ENCODE data around the gene GSDMA. TPM values are rescaled to one million over a fixed set of nuclear protein-coding genes. Genes with fewer than 3 reads are reported as not detected.

The GSDMA gene
- total and polyA plus RNA-seq, 4 donors: 0.06 to 0.23 (median 0.13) TPM

GRCh38 chr17:40021451-40021971, 58.7 kb downstream of the GSDMA start:
- no peaks in the 10 kb centered on the region for H3K27me3 ChIP-seq (ENCODE audit: control insufficient read depth in 4 of 4, insufficient read depth in 4 of 4, low read length in 3 of 4)
- H3K36me3 ChIP-seq (ENCODE audit: control insufficient read depth in 4 of 4, insufficient read depth in 3 of 4, low read depth in 1 of 4, low read length in 3 of 4): peaks cover 5 to 32% (median 12%) of the 10 kb centered on the region in 4 donors
- H3K4me1 ChIP-seq (ENCODE audit: control insufficient read depth in 4 of 4, insufficient read depth in 4 of 4, low read length in 3 of 4): peaks cover 0 to 14% (median 2%) of the 10 kb centered on the region in 4 donors
- H3K27ac ChIP-seq (ENCODE audit: low read depth in 1 of 2, low read length in 2 of 2): no peak overlapping the region
- WGBS: 92% methylated on average over 9 of the region's 9 CpGs
- H3K4me3 ChIP-seq (ENCODE audit: low read depth in 1 of 3, low read length in 3 of 3): no peak overlapping the region
- no peaks in the 10 kb centered on the region for H3K9me3 ChIP-seq (ENCODE audit: control insufficient read depth in 4 of 4, low read length in 3 of 4)
- DNase-seq (ENCODE audit: low spot score): no peak
- H3K9ac ChIP-seq (ENCODE audit: low read depth in 1 of 2, low read length in 2 of 2): no peak overlapping the region
- TF ChIP-seq SP1 (IDR thresholded peaks at IDR 0.05): no peak
- TF ChIP-seq FOXA1 (IDR thresholded peaks at IDR 0.05): no peak
- no peak for TF ChIP-seq TAF1 (conservative IDR thresholded peaks at IDR 0.05)
- TF ChIP-seq GABPA (IDR thresholded peaks at IDR 0.05 in 1 of 2, conservative IDR thresholded peaks at IDR 0.05 in 1 of 2): no peak
- TF ChIP-seq, protein P1, sequence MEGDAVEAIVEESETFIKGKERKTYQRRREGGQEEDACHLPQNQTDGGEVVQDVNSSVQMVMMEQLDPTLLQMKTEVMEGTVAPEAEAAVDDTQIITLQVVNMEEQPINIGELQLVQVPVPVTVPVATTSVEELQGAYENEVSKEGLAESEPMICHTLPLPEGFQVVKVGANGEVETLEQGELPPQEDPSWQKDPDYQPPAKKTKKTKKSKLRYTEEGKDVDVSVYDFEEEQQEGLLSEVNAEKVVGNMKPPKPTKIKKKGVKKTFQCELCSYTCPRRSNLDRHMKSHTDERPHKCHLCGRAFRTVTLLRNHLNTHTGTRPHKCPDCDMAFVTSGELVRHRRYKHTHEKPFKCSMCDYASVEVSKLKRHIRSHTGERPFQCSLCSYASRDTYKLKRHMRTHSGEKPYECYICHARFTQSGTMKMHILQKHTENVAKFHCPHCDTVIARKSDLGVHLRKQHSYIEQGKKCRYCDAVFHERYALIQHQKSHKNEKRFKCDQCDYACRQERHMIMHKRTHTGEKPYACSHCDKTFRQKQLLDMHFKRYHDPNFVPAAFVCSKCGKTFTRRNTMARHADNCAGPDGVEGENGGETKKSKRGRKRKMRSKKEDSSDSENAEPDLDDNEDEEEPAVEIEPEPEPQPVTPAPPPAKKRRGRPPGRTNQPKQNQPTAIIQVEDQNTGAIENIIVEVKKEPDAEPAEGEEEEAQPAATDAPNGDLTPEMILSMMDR (IDR thresholded peaks at IDR 0.05; ENCODE audit: low read depth, low read length, missing input control): no peak
- TF ChIP-seq HNF4A (conservative IDR thresholded peaks at IDR 0.05): no peak
- TF ChIP-seq, protein P2, sequence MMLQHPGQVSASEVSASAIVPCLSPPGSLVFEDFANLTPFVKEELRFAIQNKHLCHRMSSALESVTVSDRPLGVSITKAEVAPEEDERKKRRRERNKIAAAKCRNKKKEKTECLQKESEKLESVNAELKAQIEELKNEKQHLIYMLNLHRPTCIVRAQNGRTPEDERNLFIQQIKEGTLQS (IDR thresholded peaks at IDR 0.05): no peak
- no peak for TF ChIP-seq RXRA (IDR thresholded peaks at IDR 0.05)

DNA sequence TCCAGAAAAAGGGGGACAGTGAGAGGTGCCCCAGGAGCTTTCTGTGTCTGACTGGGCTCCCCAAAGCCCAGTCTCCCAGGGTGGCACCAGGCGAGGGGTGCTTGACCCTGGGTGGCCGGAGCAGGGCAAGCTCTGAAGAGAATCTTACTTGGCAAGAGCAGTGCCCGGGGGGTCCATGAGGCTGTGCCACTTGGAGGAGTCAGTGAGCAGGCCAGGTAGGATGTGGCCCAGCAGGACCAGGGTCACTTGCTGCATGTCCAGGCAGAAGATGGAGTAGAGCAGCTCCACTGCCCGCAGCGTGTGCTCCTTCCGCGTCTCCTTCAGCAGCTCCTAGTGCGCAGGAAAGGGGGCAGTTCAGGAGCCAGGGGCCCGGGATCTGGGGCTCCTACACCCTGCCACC, 59.7 kb downstream of the GSDMA start:
- 96% methylated on average over 9 of the region's 9 CpGs for WGBS
- Histone ChIP-seq H3K27me3 (ENCODE audit: control insufficient read depth in 4 of 4, insufficient read depth in 4 of 4, low read length in 3 of 4) (no peaks in the 10 kb centered on the region), H3K9me3 (ENCODE audit: control insufficient read depth in 4 of 4, low read length in 3 of 4) (no peaks in the 10 kb centered on the region), H3K4me3 (ENCODE audit: low read depth in 1 of 3, low read length in 3 of 3) (no peak overlapping the region), H3K36me3 (ENCODE audit: control insufficient read depth in 4 of 4, insufficient read depth in 3 of 4, low read depth in 1 of 4, low read length in 3 of 4) (peaks cover 5 to 32% (median 12%) of the 10 kb centered on the region in 4 donors), H3K9ac (ENCODE audit: low read depth in 1 of 2, low read length in 2 of 2) (no peak overlapping the region), H3K4me1 (ENCODE audit: control insufficient read depth in 4 of 4, insufficient read depth in 4 of 4, low read length in 3 of 4) (peaks cover 2 to 21% (median 7%) of the 10 kb centered on the region in 4 donors), H3K27ac (ENCODE audit: low read depth in 1 of 2, low read length in 2 of 2) (no peak overlapping the region)
- no peak for TF ChIP-seq SP1 (IDR thresholded peaks at IDR 0.05)
- TF ChIP-seq, protein P1 (IDR thresholded peaks at IDR 0.05; ENCODE audit: low read depth, low read length, missing input control): no peak
- no peak for TF ChIP-seq JUND (IDR thresholded peaks at IDR 0.05)
- no peak for TF ChIP-seq HNF4A (conservative IDR thresholded peaks at IDR 0.05)
- no peak for TF ChIP-seq GABPA (IDR thresholded peaks at IDR 0.05 in 1 of 2, conservative IDR thresholded peaks at IDR 0.05 in 1 of 2)
- no peak for TF ChIP-seq FOXA1 (IDR thresholded peaks at IDR 0.05)
- no peak for TF ChIP-seq FOXA2 (IDR thresholded peaks at IDR 0.05)
- DNase-seq (ENCODE audit: low spot score): no peak

GRCh38 chr17:40022961-40023541, 60.2 kb downstream of the GSDMA start:
- Histone ChIP-seq H3K27me3 (ENCODE audit: control insufficient read depth in 4 of 4, insufficient read depth in 4 of 4, low read length in 3 of 4) (no peaks in the 10 kb centered on the region), H3K9me3 (ENCODE audit: control insufficient read depth in 4 of 4, low read length in 3 of 4) (no peaks in the 10 kb centered on the region), H3K4me3 (ENCODE audit: low read depth in 1 of 3, low read length in 3 of 3) (no peak overlapping the region), H3K4me1 (ENCODE audit: control insufficient read depth in 4 of 4, insufficient read depth in 4 of 4, low read length in 3 of 4) (peaks cover 2 to 20% (median 7%) of the 10 kb centered on the region in 4 donors), H3K27ac (ENCODE audit: low read depth in 1 of 2, low read length in 2 of 2) (no peak overlapping the region), H3K36me3 (ENCODE audit: control insufficient read depth in 4 of 4, insufficient read depth in 3 of 4, low read depth in 1 of 4, low read length in 3 of 4) (peaks cover 5 to 32% (median 14%) of the 10 kb centered on the region in 4 donors), H3K9ac (ENCODE audit: low read depth in 1 of 2, low read length in 2 of 2) (no peak overlapping the region)
- WGBS: 85% methylated on average over 19 of the region's 19 CpGs
- DNase-seq (ENCODE audit: low spot score): no peak
- no peak for TF ChIP-seq TAF1 (conservative IDR thresholded peaks at IDR 0.05)
- TF ChIP-seq MAX (IDR thresholded peaks at IDR 0.05): no peak
- TF ChIP-seq YY1 (IDR thresholded peaks at IDR 0.05): no peak
- no peak for TF ChIP-seq RXRA (IDR thresholded peaks at IDR 0.05)
- TF ChIP-seq FOXA2 (IDR thresholded peaks at IDR 0.05): no peak
- TF ChIP-seq, protein P2 (IDR thresholded peaks at IDR 0.05): no peak
- TF ChIP-seq JUND (IDR thresholded peaks at IDR 0.05): no peak
- no peak for TF ChIP-seq EGR1 (IDR thresholded peaks at IDR 0.05; ENCODE audit: low read depth in 2 of 2)
- no peak for TF ChIP-seq FOXA1 (IDR thresholded peaks at IDR 0.05)
- TF ChIP-seq, protein P3, sequence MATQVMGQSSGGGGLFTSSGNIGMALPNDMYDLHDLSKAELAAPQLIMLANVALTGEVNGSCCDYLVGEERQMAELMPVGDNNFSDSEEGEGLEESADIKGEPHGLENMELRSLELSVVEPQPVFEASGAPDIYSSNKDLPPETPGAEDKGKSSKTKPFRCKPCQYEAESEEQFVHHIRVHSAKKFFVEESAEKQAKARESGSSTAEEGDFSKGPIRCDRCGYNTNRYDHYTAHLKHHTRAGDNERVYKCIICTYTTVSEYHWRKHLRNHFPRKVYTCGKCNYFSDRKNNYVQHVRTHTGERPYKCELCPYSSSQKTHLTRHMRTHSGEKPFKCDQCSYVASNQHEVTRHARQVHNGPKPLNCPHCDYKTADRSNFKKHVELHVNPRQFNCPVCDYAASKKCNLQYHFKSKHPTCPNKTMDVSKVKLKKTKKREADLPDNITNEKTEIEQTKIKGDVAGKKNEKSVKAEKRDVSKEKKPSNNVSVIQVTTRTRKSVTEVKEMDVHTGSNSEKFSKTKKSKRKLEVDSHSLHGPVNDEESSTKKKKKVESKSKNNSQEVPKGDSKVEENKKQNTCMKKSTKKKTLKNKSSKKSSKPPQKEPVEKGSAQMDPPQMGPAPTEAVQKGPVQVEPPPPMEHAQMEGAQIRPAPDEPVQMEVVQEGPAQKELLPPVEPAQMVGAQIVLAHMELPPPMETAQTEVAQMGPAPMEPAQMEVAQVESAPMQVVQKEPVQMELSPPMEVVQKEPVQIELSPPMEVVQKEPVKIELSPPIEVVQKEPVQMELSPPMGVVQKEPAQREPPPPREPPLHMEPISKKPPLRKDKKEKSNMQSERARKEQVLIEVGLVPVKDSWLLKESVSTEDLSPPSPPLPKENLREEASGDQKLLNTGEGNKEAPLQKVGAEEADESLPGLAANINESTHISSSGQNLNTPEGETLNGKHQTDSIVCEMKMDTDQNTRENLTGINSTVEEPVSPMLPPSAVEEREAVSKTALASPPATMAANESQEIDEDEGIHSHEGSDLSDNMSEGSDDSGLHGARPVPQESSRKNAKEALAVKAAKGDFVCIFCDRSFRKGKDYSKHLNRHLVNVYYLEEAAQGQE (IDR thresholded peaks at IDR 0.05): no peak
- no peak for TF ChIP-seq HNF4A (conservative IDR thresholded peaks at IDR 0.05)
- no peak for TF ChIP-seq GABPA (IDR thresholded peaks at IDR 0.05 in 1 of 2, conservative IDR thresholded peaks at IDR 0.05 in 1 of 2)
